AG04449 (cell line): Measurements from ENCODE around the gene GLOD5.

Experiments
- CTCF ChIA-PET: fragments of 350-600 bp; formaldehyde crosslinking; extraction: SDS; loops from one replicate; lab custom pipeline; 2021; ENCODE audit warnings: antibody characterized with exemption; lab: Yijun Ruan, JAX
- POLR2A ChIA-PET: fragments of 400-600, 350-600 bp; formaldehyde crosslinking; extraction: SDS; loops from one replicate; lab custom pipeline; 2020; ENCODE audit warnings: antibody characterized with exemption, inconsistent platforms; lab: Yijun Ruan, JAX
- DNase-seq: peaks from one replicate; pipeline ENCODE4 v3.0.0-alpha.2; 2010; ENCODE audit warnings: low read depth, low spot score
- H3K4me3 ChIP-seq: 2 replicates; pipeline ENCODE4 v1.5.1; 2011; ENCODE audit warnings: low read depth, mild to moderate bottlenecking, control low read depth, low read length
- TF ChIP-seq, protein P1 (sequence below): IDR thresholded peaks from one replicate; pipeline ENCODE4 v1.5.1; 2011; ENCODE audit warnings: mild to moderate bottlenecking, moderate library complexity, low read length, control low read depth, inconsistent platforms; ENCODE audit not compliant: insufficient read depth; ENCODE audit errors: missing control alignments

GLOD5 gene

DNA sequence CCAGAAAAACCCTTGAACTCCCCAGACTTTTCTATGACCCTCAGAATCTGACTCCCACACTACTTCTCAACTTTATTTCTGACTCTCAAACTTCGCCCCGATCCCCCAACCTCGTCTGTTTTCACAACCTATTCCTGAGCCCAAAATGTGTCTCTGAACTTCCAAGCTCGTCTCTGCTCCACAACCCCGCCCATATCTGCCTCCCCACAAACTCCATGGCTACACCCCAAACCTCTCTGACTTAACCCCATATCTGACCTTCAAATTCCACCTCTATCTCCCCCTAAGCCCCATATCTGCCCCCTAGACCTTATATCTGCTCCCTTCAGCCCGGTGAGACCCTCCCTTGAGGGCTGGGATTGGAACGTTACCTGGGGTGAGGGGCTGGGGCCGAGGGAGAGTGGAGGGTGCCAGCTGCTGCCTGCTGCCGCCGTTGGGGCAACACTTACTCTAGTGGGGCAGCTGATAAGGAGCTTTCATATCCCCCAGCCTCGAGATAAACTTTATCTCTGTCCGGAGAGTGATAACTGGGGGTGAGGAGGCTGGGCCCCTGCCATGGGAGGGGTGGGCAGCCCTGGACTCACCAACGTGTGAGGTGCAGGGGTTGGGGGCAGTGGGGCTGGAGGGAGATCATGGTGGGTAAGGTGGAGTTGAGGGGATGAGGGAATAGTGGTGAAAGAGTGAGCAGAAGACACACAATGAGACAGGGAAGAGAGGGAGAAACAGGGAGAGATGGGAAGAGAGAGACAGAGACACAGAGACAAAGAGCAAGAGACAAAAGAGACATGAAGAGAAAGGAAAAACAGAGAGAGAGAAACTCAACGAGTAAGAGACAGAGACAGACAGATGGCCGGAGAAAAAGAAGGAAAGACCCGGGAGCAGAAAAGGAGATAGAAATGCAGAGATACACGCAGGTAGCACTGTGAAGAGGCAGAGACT is 26.2 kb downstream of the GLOD5 start:
- ChIA-PET POLR2A (no interaction called here), CTCF (no interaction called here)
- no peak for DNase-seq

GRCh38 chrX:48789366-48790220 is 28.0 kb downstream of the GLOD5 start:
- POLR2A ChIA-PET: no interaction called here
- CTCF ChIA-PET: no interaction called here
- DNase-seq: no peak
- H3K4me3 ChIP-seq: no peak overlapping the region
- TF ChIP-seq, protein P1, sequence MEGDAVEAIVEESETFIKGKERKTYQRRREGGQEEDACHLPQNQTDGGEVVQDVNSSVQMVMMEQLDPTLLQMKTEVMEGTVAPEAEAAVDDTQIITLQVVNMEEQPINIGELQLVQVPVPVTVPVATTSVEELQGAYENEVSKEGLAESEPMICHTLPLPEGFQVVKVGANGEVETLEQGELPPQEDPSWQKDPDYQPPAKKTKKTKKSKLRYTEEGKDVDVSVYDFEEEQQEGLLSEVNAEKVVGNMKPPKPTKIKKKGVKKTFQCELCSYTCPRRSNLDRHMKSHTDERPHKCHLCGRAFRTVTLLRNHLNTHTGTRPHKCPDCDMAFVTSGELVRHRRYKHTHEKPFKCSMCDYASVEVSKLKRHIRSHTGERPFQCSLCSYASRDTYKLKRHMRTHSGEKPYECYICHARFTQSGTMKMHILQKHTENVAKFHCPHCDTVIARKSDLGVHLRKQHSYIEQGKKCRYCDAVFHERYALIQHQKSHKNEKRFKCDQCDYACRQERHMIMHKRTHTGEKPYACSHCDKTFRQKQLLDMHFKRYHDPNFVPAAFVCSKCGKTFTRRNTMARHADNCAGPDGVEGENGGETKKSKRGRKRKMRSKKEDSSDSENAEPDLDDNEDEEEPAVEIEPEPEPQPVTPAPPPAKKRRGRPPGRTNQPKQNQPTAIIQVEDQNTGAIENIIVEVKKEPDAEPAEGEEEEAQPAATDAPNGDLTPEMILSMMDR: no peak

More for the DNA sequence above, 26.2 kb downstream of the GLOD5 start:
- no peak overlapping the region for H3K4me3 ChIP-seq
- TF ChIP-seq, protein P1: no peak

DNA sequence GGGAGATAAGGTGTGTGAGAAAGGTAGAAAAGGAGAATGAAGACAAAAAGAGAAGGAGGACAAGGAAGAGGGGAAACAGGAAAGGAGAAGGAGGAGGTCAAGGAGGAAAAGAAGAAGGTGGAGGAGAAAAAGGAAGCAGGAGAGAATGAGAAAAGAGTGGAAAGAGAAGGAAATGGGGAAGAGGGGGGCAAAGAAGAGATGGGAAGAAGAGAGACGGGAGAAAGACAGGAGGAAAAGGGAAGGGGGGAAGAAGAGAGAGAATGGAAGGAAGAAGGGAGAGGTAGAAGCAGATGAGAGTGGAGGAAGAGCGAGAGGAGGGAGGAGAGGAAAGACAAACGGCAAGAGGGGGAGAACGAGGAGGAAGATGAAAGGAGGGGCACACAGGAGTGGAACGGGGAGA is 28.9 kb downstream of the GLOD5 start:
- TF ChIP-seq, protein P1: no peak
- ChIA-PET POLR2A (no interaction called here), CTCF (no interaction called here)
- DNase-seq: no peak
- H3K4me3 ChIP-seq: no peak overlapping the region

- CTCF ChIA-PET: no interaction called here
Observed at GRCh38 chrX:48791063-48791820, 29.7 kb downstream of the GLOD5 start.

DNA sequence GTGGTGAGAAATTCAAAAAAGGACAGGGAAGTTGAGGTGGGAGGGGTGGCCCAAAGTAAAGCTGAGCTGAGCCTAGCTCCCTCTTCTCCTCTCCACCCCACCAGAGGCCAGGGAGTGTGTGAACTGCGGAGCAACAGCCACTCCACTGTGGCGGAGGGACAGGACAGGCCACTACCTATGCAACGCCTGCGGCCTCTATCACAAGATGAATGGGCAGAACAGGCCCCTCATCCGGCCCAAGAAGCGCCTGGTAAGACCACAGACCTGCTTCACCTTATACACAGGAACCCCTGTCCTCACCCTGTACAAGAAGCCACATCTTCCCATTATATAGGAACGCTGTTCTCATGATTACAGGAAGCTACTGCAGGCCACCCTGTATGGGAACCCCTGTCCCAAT is 30.7 kb downstream of the GLOD5 start:
- H3K4me3 ChIP-seq: no peak overlapping the region
- TF ChIP-seq, protein P1: no peak
- no peak for DNase-seq
- POLR2A ChIA-PET: no interaction called here
- CTCF ChIA-PET: no interaction called here

More at GRCh38 chrX:48791063-48791820, 29.7 kb downstream of the GLOD5 start:
- POLR2A ChIA-PET: no interaction called here
- TF ChIP-seq, protein P1: no peak
- DNase-seq: no peak
- H3K4me3 ChIP-seq: no peak overlapping the region
